CD4-positive, alpha-beta T cell (primary cell): ENCODE data around the gene GRIN2B. TPM values are rescaled to one million over a fixed set of nuclear protein-coding genes. Genes with fewer than 3 reads are reported as not detected.

Experiments
- ATAC-seq: fragments of 200-7000 bp; cut with Tn5 transposase; one replicate; pipeline ENCODE4 v1.10.0; 2022; ENCODE audit warnings: mild to moderate bottlenecking; ENCODE audit not compliant: poor library complexity
- CTCF ChIA-PET: fragments of 350-600 bp; sonication (Branson Sonifier 250); formaldehyde crosslinking; loops from one replicate; lab custom pipeline; 2021; ENCODE audit warnings: antibody characterized with exemption, inconsistent platforms; lab: Charles Lee
- POLR2A ChIA-PET: fragments of 350-600 bp; sonication (Branson Sonifier 250); formaldehyde crosslinking; loops from one replicate; lab custom pipeline; 2021; ENCODE audit warnings: antibody characterized with exemption, inconsistent platforms; lab: Charles Lee
- DNase-seq, 14 experiments: peaks; one replicate each; pipeline ENCODE4 v3.0.0-alpha.2; 2013 to 2020; ENCODE audit warnings: mixed read lengths in 2 of 14
- H3K27ac ChIP-seq, 2 donors: one replicate each; pipeline versions ENCODE4 v1.5.1 to v1.7.0; 2013; ENCODE audit warnings: low read length in 2 of 2, low read depth in 1 of 2, mild to moderate bottlenecking in 1 of 2
- H3K27me3 ChIP-seq, 2 experiments: 1 replicate in 1 of 2; 2 replicates in 1 of 2; pipeline versions ENCODE4 v1.6.1 to v1.7.0; 2013; ENCODE audit warnings: low read length in 2 of 2, control low read depth in 1 of 2, mild to moderate bottlenecking in 1 of 2, moderate library complexity in 1 of 2; ENCODE audit not compliant: insufficient read depth in 2 of 2, control insufficient read depth in 1 of 2
- H3K36me3 ChIP-seq: one replicate; pipeline ENCODE4 v1.6.1; 2013; ENCODE audit warnings: low read length, control low read depth; ENCODE audit not compliant: insufficient read depth
- H3K4me1 ChIP-seq: one replicate; pipeline ENCODE4 v1.6.1; 2013; ENCODE audit warnings: low read length, control low read depth; ENCODE audit not compliant: insufficient read depth
- H3K4me3 ChIP-seq: one replicate; pipeline ENCODE4 v1.5.1; 2013; ENCODE audit warnings: mild to moderate bottlenecking, low read length, moderate library complexity
- H3K9me3 ChIP-seq, 2 experiments: 1 replicate in 1 of 2; 2 replicates in 1 of 2; pipeline versions ENCODE4 v1.6.1 to v1.7.0; 2013; ENCODE audit warnings: low read length in 2 of 2, mild to moderate bottlenecking in 2 of 2, control low read depth in 1 of 2, moderate library complexity in 1 of 2; ENCODE audit not compliant: control insufficient read depth in 1 of 2, insufficient read depth in 1 of 2
- H3K27ac Mint-ChIP-seq: one replicate; pipeline ENCODE4 v1.8.0; 2020; ENCODE audit warnings: mixed read lengths
- H3K27me3 Mint-ChIP-seq: one replicate; pipeline ENCODE4 v1.8.0; 2021; ENCODE audit warnings: mixed read lengths
- H3K36me3 Mint-ChIP-seq: one replicate; pipeline ENCODE4 v1.8.0; 2021; ENCODE audit warnings: low read depth, mixed read lengths
- H3K4me1 Mint-ChIP-seq: one replicate; pipeline ENCODE4 v1.8.0; 2021; ENCODE audit warnings: low read depth, mixed read lengths
- H3K4me3 Mint-ChIP-seq: one replicate; pipeline ENCODE4 v1.8.0; 2020; ENCODE audit warnings: mild to moderate bottlenecking, mixed read lengths
- H3K9me3 Mint-ChIP-seq: one replicate; pipeline ENCODE4 v1.8.0; 2020; ENCODE audit warnings: mixed read lengths
- intact Hi-C, 2 experiments: fragments of 100-400 bp; cut with DNase I in 1 of 2; cut with micrococcal nuclease in 1 of 2; formaldehyde crosslinking; loops; one replicate each; pipeline versions ENCODE4 v1.15.1 to v1.9.0; 2023 to 2025; cut with DNase I, micrococcal nuclease
- total RNA-seq, 174 experiments: library from RNA in 2 of 174; stranded (reverse) in 2 of 174; gene quantifications; one replicate each; pipeline ENCODE4 v1.2.3 and lab custom pipeline; 2021 to 2026
- TF ChIP-seq, protein P1 (sequence below): fragments of 200-600 bp; IDR thresholded peaks from one replicate; pipeline ENCODE4 v1.8.0; 2022; ENCODE audit warnings: antibody characterized with exemption, mild to moderate bottlenecking

GRIN2B gene
- total RNA-seq, 2 experiments from 2014 or later, result not detected

DNA sequence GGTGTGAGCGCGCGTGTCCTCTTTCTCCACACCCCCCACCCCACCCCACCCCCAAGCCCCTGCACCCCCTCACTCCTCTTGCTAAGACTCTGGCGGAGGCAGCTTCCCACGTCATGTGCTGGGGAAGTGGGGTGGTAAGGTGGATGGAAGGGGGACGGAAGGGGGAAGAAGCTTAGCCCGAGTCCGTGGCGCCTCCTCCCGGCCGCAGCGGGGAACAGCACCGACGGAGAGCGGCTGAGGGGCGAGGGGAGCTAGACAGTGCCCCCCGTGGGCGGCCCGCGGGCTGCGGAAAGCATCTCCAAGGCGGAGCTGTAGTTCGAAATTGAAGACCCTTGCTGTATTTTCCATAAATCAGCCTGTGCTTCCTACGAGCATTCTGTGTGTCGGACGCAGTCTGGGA lies 588 bp upstream of the GRIN2B start:
- no peaks in the 10 kb centered on the region for H3K36me3 Mint-ChIP-seq
- peaks cover 6% of the 10 kb centered on the region for H3K4me1 Mint-ChIP-seq
- no peak overlapping the region for H3K27ac Mint-ChIP-seq
- Histone ChIP-seq H3K27ac (no peak overlapping the region), H3K4me1 (peaks cover 7% of the 10 kb centered on the region), H3K27me3 (peaks cover 43 to 65% of the 10 kb centered on the region in 2 experiments), H3K4me3 (no peak overlapping the region), H3K9me3 (peaks cover 0 to 8% of the 10 kb centered on the region in 2 experiments), H3K36me3 (no peaks in the 10 kb centered on the region)
- TF ChIP-seq, protein P1, sequence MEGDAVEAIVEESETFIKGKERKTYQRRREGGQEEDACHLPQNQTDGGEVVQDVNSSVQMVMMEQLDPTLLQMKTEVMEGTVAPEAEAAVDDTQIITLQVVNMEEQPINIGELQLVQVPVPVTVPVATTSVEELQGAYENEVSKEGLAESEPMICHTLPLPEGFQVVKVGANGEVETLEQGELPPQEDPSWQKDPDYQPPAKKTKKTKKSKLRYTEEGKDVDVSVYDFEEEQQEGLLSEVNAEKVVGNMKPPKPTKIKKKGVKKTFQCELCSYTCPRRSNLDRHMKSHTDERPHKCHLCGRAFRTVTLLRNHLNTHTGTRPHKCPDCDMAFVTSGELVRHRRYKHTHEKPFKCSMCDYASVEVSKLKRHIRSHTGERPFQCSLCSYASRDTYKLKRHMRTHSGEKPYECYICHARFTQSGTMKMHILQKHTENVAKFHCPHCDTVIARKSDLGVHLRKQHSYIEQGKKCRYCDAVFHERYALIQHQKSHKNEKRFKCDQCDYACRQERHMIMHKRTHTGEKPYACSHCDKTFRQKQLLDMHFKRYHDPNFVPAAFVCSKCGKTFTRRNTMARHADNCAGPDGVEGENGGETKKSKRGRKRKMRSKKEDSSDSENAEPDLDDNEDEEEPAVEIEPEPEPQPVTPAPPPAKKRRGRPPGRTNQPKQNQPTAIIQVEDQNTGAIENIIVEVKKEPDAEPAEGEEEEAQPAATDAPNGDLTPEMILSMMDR, result no peak
- no peaks in the 10 kb centered on the region for H3K9me3 Mint-ChIP-seq
- ATAC-seq (no peak), DNase-seq (no peak)
- ChIA-PET CTCF (no interaction called here), POLR2A (no interaction called here)
- intact Hi-C loops, result no loop called here
- no peak overlapping the region for H3K4me3 Mint-ChIP-seq
- peaks cover 79% of the 10 kb centered on the region for H3K27me3 Mint-ChIP-seq

DNA sequence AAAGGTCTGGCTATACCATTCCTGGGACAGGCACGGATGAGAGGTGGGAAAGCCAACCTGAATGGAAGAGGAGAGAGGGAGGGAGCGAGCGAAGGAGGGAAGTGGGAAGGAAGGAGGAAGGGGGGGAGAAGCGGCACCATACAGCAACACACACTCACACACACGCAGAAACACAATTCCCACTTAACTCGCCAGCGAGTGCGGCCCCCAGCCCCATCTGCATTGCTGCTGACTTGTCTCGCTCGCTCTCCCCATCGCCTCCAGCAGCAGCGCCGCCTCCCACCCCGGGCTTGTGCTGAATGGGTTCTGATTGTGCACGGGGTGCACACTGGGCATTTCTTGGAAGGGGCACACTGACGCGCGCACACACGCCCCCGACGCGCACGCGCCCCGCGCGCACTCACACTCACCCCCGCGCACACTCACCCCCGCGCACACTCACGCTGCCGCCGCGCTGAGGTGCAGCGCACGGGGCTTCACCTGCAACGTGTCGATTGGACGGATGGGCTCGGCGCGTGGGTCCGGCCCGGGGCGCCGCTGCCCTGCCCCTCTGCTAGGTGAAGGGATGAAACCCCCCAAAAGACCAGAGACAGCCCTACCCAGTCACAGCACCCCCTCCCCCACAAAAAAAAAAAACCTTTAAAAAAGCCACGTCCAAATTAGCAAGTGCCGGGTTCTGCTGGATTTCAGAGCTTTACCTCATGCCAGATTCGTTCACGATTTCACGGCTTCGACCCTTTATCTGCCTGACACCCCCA lies 685 bp downstream of the GRIN2B start:
- H3K4me3 ChIP-seq, result no peak overlapping the region
- ATAC-seq, result no peak
- H3K27me3 Mint-ChIP-seq, result peaks cover 82% of the 10 kb centered on the region

GRCh38 chr12:13979772-13980378 lies 1.5 kb downstream of the GRIN2B start:
- Mint-ChIP-seq H3K4me3 (no peak overlapping the region), H3K4me1 (peaks cover 6% of the 10 kb centered on the region), H3K27ac (no peak overlapping the region), H3K27me3 (peaks cover 85% of the 10 kb centered on the region), H3K36me3 (no peaks in the 10 kb centered on the region), H3K9me3 (no peaks in the 10 kb centered on the region)
- TF ChIP-seq, protein P1, result no peak
- CTCF ChIA-PET, result no interaction called here
- no peak for DNase-seq
- peaks cover 43 to 62% of the 10 kb centered on the region in 2 experiments for H3K27me3 ChIP-seq
- peaks cover 7% of the 10 kb centered on the region for H3K4me1 ChIP-seq
- H3K4me3 ChIP-seq, result no peak overlapping the region
- no peak for ATAC-seq
- H3K36me3 ChIP-seq, result no peaks in the 10 kb centered on the region
- peaks cover 0 to 8% of the 10 kb centered on the region in 2 experiments for H3K9me3 ChIP-seq
- H3K27ac ChIP-seq, result no peak overlapping the region
- POLR2A ChIA-PET, result no interaction called here
- intact Hi-C loops, result no loop called here

More for the DNA sequence above, 685 bp downstream of the GRIN2B start:
- ChIA-PET CTCF (no interaction called here), POLR2A (no interaction called here)
- intact Hi-C loops, result no loop called here
- H3K4me3 Mint-ChIP-seq, result no peak overlapping the region
- Histone ChIP-seq H3K27ac (no peak overlapping the region), H3K36me3 (no peaks in the 10 kb centered on the region), H3K4me1 (peaks cover 7% of the 10 kb centered on the region), H3K27me3 (peaks cover 43 to 65% of the 10 kb centered on the region in 2 experiments), H3K9me3 (peaks cover 0 to 8% of the 10 kb centered on the region in 2 experiments)
- DNase-seq, result no peak
- TF ChIP-seq, protein P1, result no peak
- H3K27ac Mint-ChIP-seq, result no peak overlapping the region
- peaks cover 6% of the 10 kb centered on the region for H3K4me1 Mint-ChIP-seq
- H3K36me3 Mint-ChIP-seq, result no peaks in the 10 kb centered on the region
- no peaks in the 10 kb centered on the region for H3K9me3 Mint-ChIP-seq
